Transverse colon (tissue), 4 donors: Measurements from ENCODE around the gene CDC5L.

Experiments
- CTCF ChIP-seq, 5 experiments: fragments of 200-600 bp in 3 of 5; fragments of 450-650 bp in 2 of 5; sonication (generic) in 3 of 5; IDR thresholded peaks; 1 replicate in 2 of 5; 2 replicates in 3 of 5; pipeline ENCODE4 v1.5.1; 2016 to 2017; ENCODE audit warnings: antibody characterized with exemption in 5 of 5, inconsistent platforms in 3 of 5, mild to moderate bottlenecking in 2 of 5, moderate library complexity in 1 of 5
- POLR2A ChIP-seq: fragments of 450-650 bp; IDR thresholded peaks from one replicate; pipeline ENCODE4 v1.6.1; 2016; ENCODE audit warnings: antibody characterized with exemption, mild to moderate bottlenecking, moderate library complexity
- POLR2AphosphoS5 ChIP-seq, 3 donors: sonication (generic); formaldehyde crosslinking; IDR thresholded peaks; one replicate each; pipeline ENCODE4 v1.6.1; 2016; ENCODE audit warnings: antibody characterized with exemption in 3 of 3

DNA sequence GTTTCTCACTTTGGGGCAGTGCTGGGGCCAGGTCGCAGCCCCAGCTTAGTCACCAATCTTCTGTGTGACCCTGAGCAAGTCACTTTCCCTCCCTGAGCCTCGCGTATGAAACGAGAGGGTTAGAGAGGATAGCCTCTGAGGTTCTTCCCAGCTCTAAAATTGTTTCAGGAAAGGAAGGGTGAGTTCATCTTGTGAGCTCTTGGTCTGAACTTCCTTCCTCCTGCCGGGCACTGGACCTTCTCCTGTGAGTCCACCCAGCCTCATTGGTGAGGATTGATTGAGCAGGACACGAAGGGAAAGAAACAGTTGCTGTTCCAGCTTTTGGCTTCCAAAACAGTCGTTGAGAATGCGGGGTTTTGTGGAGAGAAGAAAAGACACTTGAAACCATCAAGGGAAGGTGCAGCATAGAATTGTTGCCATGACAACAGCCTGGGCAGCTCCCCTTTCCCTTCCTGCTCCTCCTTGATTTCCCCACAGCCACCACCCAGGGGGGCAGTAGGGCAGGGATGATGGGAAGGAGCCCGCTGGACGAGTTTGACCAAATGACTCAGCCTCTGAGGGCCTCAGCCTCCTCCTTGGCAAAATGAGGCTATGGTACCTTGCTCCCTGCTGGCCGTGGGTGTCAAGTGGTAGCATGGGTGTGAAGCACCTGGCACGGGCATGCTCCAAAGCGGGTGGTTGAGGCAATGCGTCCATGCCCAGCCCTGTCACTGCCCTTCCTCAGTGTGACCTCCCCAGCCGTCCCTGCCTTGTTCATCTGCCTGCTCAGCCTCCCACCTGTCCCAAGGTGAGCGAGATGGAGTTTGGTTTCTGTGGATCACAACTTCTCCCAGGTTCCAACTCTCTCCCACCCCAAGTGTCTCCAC lies 107.8 kb downstream of the CDC5L start:
- TF ChIP-seq CTCF (IDR thresholded peaks at IDR 0.05) (no peak), POLR2AphosphoS5 (IDR thresholded peaks at IDR 0.05) (no peak), POLR2A (no peak)
